Measurements from ENCODE around the gene OGN.

OGN gene

DNA sequence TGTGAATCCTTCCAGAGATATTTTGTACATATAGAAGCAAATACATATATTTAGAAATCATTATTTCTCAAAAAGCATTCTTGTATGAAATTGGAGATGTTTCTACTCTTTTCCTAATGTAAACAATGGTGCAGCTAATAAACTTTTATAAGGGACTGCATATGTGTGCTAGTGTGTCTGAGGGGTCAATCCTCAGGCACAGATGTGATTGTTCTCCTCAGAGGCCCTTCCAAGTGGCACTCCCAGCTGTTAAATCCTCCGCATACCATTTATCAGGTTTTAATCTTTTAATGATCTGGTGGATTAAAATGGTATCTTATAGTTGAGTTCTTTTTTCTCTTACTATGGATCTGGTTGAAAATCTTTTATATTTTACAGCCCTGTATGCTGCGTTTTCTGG, 25.5 kb upstream of the OGN start:
- Histone ChIP-seq H3K4me3 (ENCODE audit: low read depth, low read length) (no peak overlapping the region), H3K9me3 (ENCODE audit: control insufficient read depth, insufficient read depth, low read depth, low read length) (no peaks in the 10 kb centered on the region), H3K36me3 (ENCODE audit: control insufficient read depth in 2 of 2, insufficient read depth in 1 of 2, low read length in 2 of 2) (no peaks in the 10 kb centered on the region; a peak in 1 of 3 replicates), H3K4me1 (ENCODE audit: control insufficient read depth, insufficient read depth, low read length) (no peaks in the 10 kb centered on the region), H3K27ac (ENCODE audit: extremely low read depth, low read depth, low read length) (no peak overlapping the region)
- TF ChIP-seq, protein P1, sequence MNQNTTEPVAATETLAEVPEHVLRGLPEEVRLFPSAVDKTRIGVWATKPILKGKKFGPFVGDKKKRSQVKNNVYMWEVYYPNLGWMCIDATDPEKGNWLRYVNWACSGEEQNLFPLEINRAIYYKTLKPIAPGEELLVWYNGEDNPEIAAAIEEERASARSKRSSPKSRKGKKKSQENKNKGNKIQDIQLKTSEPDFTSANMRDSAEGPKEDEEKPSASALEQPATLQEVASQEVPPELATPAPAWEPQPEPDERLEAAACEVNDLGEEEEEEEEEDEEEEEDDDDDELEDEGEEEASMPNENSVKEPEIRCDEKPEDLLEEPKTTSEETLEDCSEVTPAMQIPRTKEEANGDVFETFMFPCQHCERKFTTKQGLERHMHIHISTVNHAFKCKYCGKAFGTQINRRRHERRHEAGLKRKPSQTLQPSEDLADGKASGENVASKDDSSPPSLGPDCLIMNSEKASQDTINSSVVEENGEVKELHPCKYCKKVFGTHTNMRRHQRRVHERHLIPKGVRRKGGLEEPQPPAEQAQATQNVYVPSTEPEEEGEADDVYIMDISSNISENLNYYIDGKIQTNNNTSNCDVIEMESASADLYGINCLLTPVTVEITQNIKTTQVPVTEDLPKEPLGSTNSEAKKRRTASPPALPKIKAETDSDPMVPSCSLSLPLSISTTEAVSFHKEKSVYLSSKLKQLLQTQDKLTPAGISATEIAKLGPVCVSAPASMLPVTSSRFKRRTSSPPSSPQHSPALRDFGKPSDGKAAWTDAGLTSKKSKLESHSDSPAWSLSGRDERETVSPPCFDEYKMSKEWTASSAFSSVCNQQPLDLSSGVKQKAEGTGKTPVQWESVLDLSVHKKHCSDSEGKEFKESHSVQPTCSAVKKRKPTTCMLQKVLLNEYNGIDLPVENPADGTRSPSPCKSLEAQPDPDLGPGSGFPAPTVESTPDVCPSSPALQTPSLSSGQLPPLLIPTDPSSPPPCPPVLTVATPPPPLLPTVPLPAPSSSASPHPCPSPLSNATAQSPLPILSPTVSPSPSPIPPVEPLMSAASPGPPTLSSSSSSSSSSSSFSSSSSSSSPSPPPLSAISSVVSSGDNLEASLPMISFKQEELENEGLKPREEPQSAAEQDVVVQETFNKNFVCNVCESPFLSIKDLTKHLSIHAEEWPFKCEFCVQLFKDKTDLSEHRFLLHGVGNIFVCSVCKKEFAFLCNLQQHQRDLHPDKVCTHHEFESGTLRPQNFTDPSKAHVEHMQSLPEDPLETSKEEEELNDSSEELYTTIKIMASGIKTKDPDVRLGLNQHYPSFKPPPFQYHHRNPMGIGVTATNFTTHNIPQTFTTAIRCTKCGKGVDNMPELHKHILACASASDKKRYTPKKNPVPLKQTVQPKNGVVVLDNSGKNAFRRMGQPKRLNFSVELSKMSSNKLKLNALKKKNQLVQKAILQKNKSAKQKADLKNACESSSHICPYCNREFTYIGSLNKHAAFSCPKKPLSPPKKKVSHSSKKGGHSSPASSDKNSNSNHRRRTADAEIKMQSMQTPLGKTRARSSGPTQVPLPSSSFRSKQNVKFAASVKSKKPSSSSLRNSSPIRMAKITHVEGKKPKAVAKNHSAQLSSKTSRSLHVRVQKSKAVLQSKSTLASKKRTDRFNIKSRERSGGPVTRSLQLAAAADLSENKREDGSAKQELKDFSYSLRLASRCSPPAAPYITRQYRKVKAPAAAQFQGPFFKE (tag by site-specific recombination; IDR thresholded peaks at IDR 0.05; ENCODE audit: borderline replicate concordance): no peak
- no peak for TF ChIP-seq ZNF529 (tag by site-specific recombination; IDR thresholded peaks at IDR 0.05; ENCODE audit: insufficient replicate concordance)
- no peak for TF ChIP-seq ZNF37A (tag by site-specific recombination; IDR thresholded peaks at IDR 0.05)
- TF ChIP-seq ZBTB21 (tag by site-specific recombination; IDR thresholded peaks at IDR 0.05): no peak
- no peak for TF ChIP-seq ZFP41 (tag by site-specific recombination; IDR thresholded peaks at IDR 0.05; ENCODE audit: borderline replicate concordance)
- no peak for TF ChIP-seq ZBTB8A (tag by site-specific recombination; IDR thresholded peaks at IDR 0.05)
- TF ChIP-seq, protein P2, sequence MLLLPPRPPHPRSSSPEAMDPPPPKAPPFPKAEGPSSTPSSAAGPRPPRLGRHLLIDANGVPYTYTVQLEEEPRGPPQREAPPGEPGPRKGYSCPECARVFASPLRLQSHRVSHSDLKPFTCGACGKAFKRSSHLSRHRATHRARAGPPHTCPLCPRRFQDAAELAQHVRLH (tag by site-specific recombination; IDR thresholded peaks at IDR 0.05): no peak
- no peak for TF ChIP-seq ZNF223 (tag by site-specific recombination; IDR thresholded peaks at IDR 0.05)
- TF ChIP-seq ZNF837 (tag by site-specific recombination; IDR thresholded peaks at IDR 0.05): no peak
- TF ChIP-seq PRDM1 (tag by site-specific recombination; IDR thresholded peaks at IDR 0.05): no peak
- TF ChIP-seq ZNF133 (tag by site-specific recombination; IDR thresholded peaks at IDR 0.05): no peak
- TF ChIP-seq ZNF132 (tag by site-specific recombination; IDR thresholded peaks at IDR 0.05; ENCODE audit: borderline replicate concordance): no peak
- TF ChIP-seq KLF9 (tag by site-specific recombination; IDR thresholded peaks at IDR 0.05; ENCODE audit: low read depth): no peak
- TF ChIP-seq, protein P3, sequence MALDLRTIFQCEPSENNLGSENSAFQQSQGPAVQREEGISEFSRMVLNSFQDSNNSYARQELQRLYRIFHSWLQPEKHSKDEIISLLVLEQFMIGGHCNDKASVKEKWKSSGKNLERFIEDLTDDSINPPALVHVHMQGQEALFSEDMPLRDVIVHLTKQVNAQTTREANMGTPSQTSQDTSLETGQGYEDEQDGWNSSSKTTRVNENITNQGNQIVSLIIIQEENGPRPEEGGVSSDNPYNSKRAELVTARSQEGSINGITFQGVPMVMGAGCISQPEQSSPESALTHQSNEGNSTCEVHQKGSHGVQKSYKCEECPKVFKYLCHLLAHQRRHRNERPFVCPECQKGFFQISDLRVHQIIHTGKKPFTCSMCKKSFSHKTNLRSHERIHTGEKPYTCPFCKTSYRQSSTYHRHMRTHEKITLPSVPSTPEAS (tag by site-specific recombination; IDR thresholded peaks at IDR 0.05): no peak
- no peak for TF ChIP-seq ZNF514 (tag by site-specific recombination; IDR thresholded peaks at IDR 0.05)
- no peak for TF ChIP-seq ZNF10 (tag by site-specific recombination; IDR thresholded peaks at IDR 0.05)
- TF ChIP-seq ZNF473 (tag by site-specific recombination; IDR thresholded peaks at IDR 0.05): no peak
- TF ChIP-seq BCL11A (tag by site-specific recombination; IDR thresholded peaks at IDR 0.05; ENCODE audit: low read depth): no peak
- TF ChIP-seq ZNF596 (tag by site-specific recombination; IDR thresholded peaks at IDR 0.05): no peak
- TF ChIP-seq, protein P4, sequence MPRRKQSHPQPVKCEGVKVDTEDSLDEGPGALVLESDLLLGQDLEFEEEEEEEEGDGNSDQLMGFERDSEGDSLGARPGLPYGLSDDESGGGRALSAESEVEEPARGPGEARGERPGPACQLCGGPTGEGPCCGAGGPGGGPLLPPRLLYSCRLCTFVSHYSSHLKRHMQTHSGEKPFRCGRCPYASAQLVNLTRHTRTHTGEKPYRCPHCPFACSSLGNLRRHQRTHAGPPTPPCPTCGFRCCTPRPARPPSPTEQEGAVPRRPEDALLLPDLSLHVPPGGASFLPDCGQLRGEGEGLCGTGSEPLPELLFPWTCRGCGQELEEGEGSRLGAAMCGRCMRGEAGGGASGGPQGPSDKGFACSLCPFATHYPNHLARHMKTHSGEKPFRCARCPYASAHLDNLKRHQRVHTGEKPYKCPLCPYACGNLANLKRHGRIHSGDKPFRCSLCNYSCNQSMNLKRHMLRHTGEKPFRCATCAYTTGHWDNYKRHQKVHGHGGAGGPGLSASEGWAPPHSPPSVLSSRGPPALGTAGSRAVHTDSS (tag by site-specific recombination; IDR thresholded peaks at IDR 0.05): no peak
- POLR2A ChIA-PET: no interaction called here
- CTCF ChIA-PET: interaction anchor here (1.7 kb wide), 1 partner anchor 9 kb away, joined by 9 read pairs; no protein-coding TSS in a partner anchor

Data from HEK293 (cell line).